Panc1 (cell line): ENCODE results near the gene RAB1B. TPM values are rescaled to one million over a fixed set of nuclear protein-coding genes. Genes with fewer than 3 reads are reported as not detected.
"Not testable (repeated sequence)": the region's sequence is repeated elsewhere in the genome, so short reads cannot be mapped to it uniquely, and the experiment has no call there.

ENCODE experiments used
- ATAC-seq: fragments of 200-7000 bp; cut with Tn5 transposase; 2 replicates; pipeline ENCODE4 v1.9.1; 2020; ENCODE audit warnings: mild to moderate bottlenecking, moderate library complexity
- BruUV-seq: library from RNA; stranded (reverse); fragments of 400-500 nt; replicated peaks from 2 replicates; lab custom pipeline; 2021; lab: Mats Ljungman, UMichigan
- CTCF ChIA-PET: fragments of 300-600 bp; sonication (Branson Sonifier 250); formaldehyde crosslinking; loops from one replicate; lab custom pipeline; 2022; ENCODE audit warnings: antibody characterized with exemption; lab: Charles Lee
- POLR2A ChIA-PET: fragments of 300-600 bp; sonication (Branson Sonifier 250); formaldehyde crosslinking; loops from one replicate; lab custom pipeline; 2022; ENCODE audit warnings: antibody characterized with exemption; lab: Charles Lee
- DNase-seq: peaks from one replicate; pipeline ENCODE4 v3.0.0-alpha.2; 2010; ENCODE audit warnings: low read depth, low spot score
- H3K27ac ChIP-seq: 2 replicates; pipeline ENCODE4 v1.5.1; 2011; ENCODE audit warnings: mild to moderate bottlenecking, low read length, inconsistent platforms
- H3K27me3 ChIP-seq: fragments of 200-500 bp; sonication (Bioruptor generic); 2 replicates; pipeline ENCODE4 v1.6.0; 2014; ENCODE audit warnings: low read length, inconsistent platforms; ENCODE audit not compliant: control insufficient read depth, insufficient read depth
- H3K36me3 ChIP-seq: fragments of 200-500 bp; sonication (Bioruptor generic); 2 replicates; pipeline ENCODE4 v1.5.1; 2014; ENCODE audit warnings: inconsistent platforms, mild to moderate bottlenecking, low read length, moderate library complexity; ENCODE audit not compliant: control insufficient read depth, insufficient read depth
- H3K4me1 ChIP-seq: 2 replicates; pipeline ENCODE4 v1.5.1; 2011; ENCODE audit warnings: inconsistent platforms, mild to moderate bottlenecking, low read length, moderate library complexity; ENCODE audit not compliant: control insufficient read depth, insufficient read depth
- H3K4me3 ChIP-seq, 2 experiments: 2 replicates each; pipeline ENCODE4 v1.5.1; 2011 to 2012; ENCODE audit warnings: low read depth in 2 of 2, low read length in 2 of 2, mild to moderate bottlenecking in 2 of 2, inconsistent platforms in 1 of 2, moderate library complexity in 1 of 2
- H3K9me3 ChIP-seq: fragments of 200-500 bp; sonication (Bioruptor generic); 2 replicates; pipeline ENCODE4 v1.5.1; 2014; ENCODE audit warnings: low read depth, mild to moderate bottlenecking, inconsistent platforms, low read length, moderate library complexity; ENCODE audit not compliant: control insufficient read depth, insufficient read depth
- CTCF ChIP-seq: fragments of 450-650 bp; IDR thresholded peaks from 2 replicates; pipeline ENCODE4 v1.5.1; 2017; ENCODE audit warnings: mild to moderate bottlenecking
- POLR2AphosphoS5 ChIP-seq: IDR thresholded peaks from 2 replicates; pipeline ENCODE4 v1.6.1; 2012; ENCODE audit warnings: mild to moderate bottlenecking, low read depth, low read length, moderate library complexity
- REST ChIP-seq, 2 experiments: IDR thresholded peaks; 2 replicates each; pipeline ENCODE4 v1.6.1; 2011 to 2012; ENCODE audit warnings: low read depth in 2 of 2, control low read depth in 1 of 2, low read length in 1 of 2, mild to moderate bottlenecking in 1 of 2, moderate library complexity in 1 of 2; ENCODE audit not compliant: insufficient read depth in 1 of 2
- SIN3A ChIP-seq: IDR thresholded peaks from 2 replicates; pipeline ENCODE4 v1.6.1; 2012; ENCODE audit warnings: low read depth, mild to moderate bottlenecking, low read length, moderate library complexity, borderline replicate concordance; ENCODE audit not compliant: insufficient read depth
- TCF7L2 ChIP-seq: IDR thresholded peaks from 2 replicates; pipeline ENCODE4 v1.6.1; 2011; ENCODE audit warnings: mild to moderate bottlenecking, low read depth, low read length, inconsistent platforms
- in situ Hi-C: cut with HindIII; loops from 2 replicates; pipeline ENCODE4 v1.10.0; 2016; ENCODE audit warnings: low sequenced_read_pairs, low pct_unique_long_range_greater_than_20kb
- intact Hi-C: fragments of 100-400 bp; cut with micrococcal nuclease; formaldehyde crosslinking; loops from one replicate; pipeline ENCODE4 v1.10.0; 2022; ENCODE audit not compliant: unreplicated experiment
- total RNA-seq: library from RNA; stranded (reverse); gene quantifications from one replicate; pipeline ENCODE4 v1.2.1, GENCODE V29; 2021; ENCODE audit not compliant: unreplicated experiment

Gene RAB1B
- total RNA-seq, 1 experiment from 2014 or later, result 256 TPM

- in situ Hi-C loops, result no loop called here
- no peak for ATAC-seq
- no peak for TF ChIP-seq TCF7L2
- TF ChIP-seq SIN3A, result no peak
- TF ChIP-seq POLR2AphosphoS5, result no peak
- TF ChIP-seq CTCF, result no peak
- no peak for TF ChIP-seq REST (IDR thresholded peaks at IDR 0.05; ENCODE audit: insufficient read depth in 1 of 2, low read depth in 2 of 2, low read length in 1 of 2)
- POLR2A ChIA-PET, result no interaction called here
- H3K27ac ChIP-seq, result no peak overlapping the region
- peaks cover 4% of the 10 kb centered on the region; the same call in 1 of the 2 replicates for H3K4me1 ChIP-seq
- BruUV-seq, result no TSS peak
- intact Hi-C loops, result no loop called here
- H3K27me3 ChIP-seq, result no peaks in the 10 kb centered on the region
- no peak for DNase-seq
- H3K9me3 ChIP-seq, result no peaks in the 10 kb centered on the region
- H3K4me3 ChIP-seq, result no peak overlapping the region
- CTCF ChIA-PET, result interaction anchor here (0.6 kb wide), 1 partner anchor 15 kb away, joined by 5 read pairs; no protein-coding TSS in a partner anchor
- no peaks in the 10 kb centered on the region for H3K36me3 ChIP-seq
Observed at GRCh38 chr11:66318600-66318970, 50.1 kb downstream of the RAB1B start.

- H3K4me1 ChIP-seq, intact Hi-C loops, BruUV-seq, H3K27ac ChIP-seq, ATAC-seq, H3K27me3 ChIP-seq, POLR2A ChIA-PET, CTCF ChIA-PET, H3K4me3 ChIP-seq, H3K9me3 ChIP-seq, DNase-seq, in situ Hi-C loops, H3K36me3 ChIP-seq: not testable (repeated sequence)
Observed at GRCh38 chr11:66320289-66320688, 51.9 kb downstream of the RAB1B start.

- H3K4me1 ChIP-seq, DNase-seq, in situ Hi-C loops, BruUV-seq, H3K27me3 ChIP-seq, POLR2A ChIA-PET, H3K9me3 ChIP-seq, H3K4me3 ChIP-seq, ATAC-seq, CTCF ChIA-PET, intact Hi-C loops, H3K27ac ChIP-seq, H3K36me3 ChIP-seq: not testable (repeated sequence)
Observed at GRCh38 chr11:66320748-66321147, 52.3 kb downstream of the RAB1B start.
